Gastrocnemius medialis (tissue), 4 donors: ENCODE data around the gene CTIF. TPM values are rescaled to one million over a fixed set of nuclear protein-coding genes. Genes with fewer than 3 reads are reported as not detected.

ENCODE experiments used
- ATAC-seq, 2 donors: fragments of 150-250 bp; one replicate each; pipeline ENCODE4 v1.9.1; 2016
- DNase-seq, 2 donors: peaks; one replicate each; pipeline ENCODE4 v3.0.0-alpha.2; 2019
- H3K27ac ChIP-seq, 4 donors: fragments of 200-600 bp; sonication (generic); 1 replicate in 1 of 4; 2 replicates in 3 of 4; pipeline ENCODE4 v1.5.1; 2016 to 2018; ENCODE audit warnings: mild to moderate bottlenecking in 2 of 4, moderate library complexity in 1 of 4
- H3K27me3 ChIP-seq, 3 donors: fragments of 200-600 bp; sonication (generic) in 2 of 3; 1 replicate in 1 of 3; 2 replicates in 2 of 3; pipeline versions ENCODE4 v1.5.1 to v1.6.0; 2016 to 2019; ENCODE audit warnings: mild to moderate bottlenecking in 1 of 3, moderate library complexity in 1 of 3
- H3K36me3 ChIP-seq, 2 donors: fragments of 200-600 bp; sonication (generic) in 1 of 2; one replicate each; pipeline ENCODE4 v1.5.1; 2017 to 2018
- H3K4me1 ChIP-seq, 2 donors: fragments of 200-600 bp; sonication (generic) in 1 of 2; one replicate each; pipeline ENCODE4 v1.5.1; 2016 to 2017; ENCODE audit warnings: mild to moderate bottlenecking in 2 of 2
- H3K4me3 ChIP-seq, 4 donors: fragments of 200-600 bp; sonication (generic) in 3 of 4; 1 replicate in 1 of 4; 2 replicates in 3 of 4; pipeline ENCODE4 v1.5.1; 2016 to 2019; ENCODE audit warnings: mild to moderate bottlenecking in 2 of 4
- H3K9me3 ChIP-seq, 3 donors: fragments of 200-600 bp; sonication (generic) in 2 of 3; 1 replicate in 1 of 3; 2 replicates in 2 of 3; pipeline ENCODE4 v1.5.1; 2016 to 2019
- CTCF ChIP-seq, 5 experiments: fragments of 450-650 bp in 3 of 5; fragments of 200-600 bp in 2 of 5; sonication (generic) in 2 of 5; IDR thresholded peaks in 4 of 5; conservative IDR thresholded peaks in 1 of 5; 1 replicate in 4 of 5; 2 replicates in 1 of 5; pipeline ENCODE4 v1.5.1; 2016 to 2019; ENCODE audit warnings: antibody characterized with exemption in 5 of 5, mild to moderate bottlenecking in 3 of 5, moderate library complexity in 3 of 5
- POLR2A ChIP-seq, 2 donors: fragments of 450-650 bp; IDR thresholded peaks; one replicate each; pipeline ENCODE4 v1.6.1; 2017; ENCODE audit warnings: antibody characterized with exemption in 2 of 2, mild to moderate bottlenecking in 2 of 2, moderate library complexity in 2 of 2
- in situ Hi-C, 4 donors: fragments of 200-750 bp; cut with MboI; loops; one replicate each; pipeline versions ENCODE4 v1.15.0 to v1.8.0; 2017; ENCODE audit warnings: low sequenced_read_pairs in 4 of 4
- intact Hi-C: fragments of 100-400 bp; cut with DNase I; formaldehyde crosslinking; loops from one replicate; pipeline ENCODE4 v1.15.1; 2023; ENCODE audit warnings: low total_unique reads
- total RNA-seq, 4 donors: library from RNA; depleted of rRNA; stranded (reverse); fragments of >200 nt; gene quantifications; one replicate each; pipeline versions ENCODE4 v1.1.0 to v1.2.3, GENCODE V29; 2016

Gene CTIF
- total RNA-seq, 4 donors from 2014 or later, result 20.2 to 35.4 (median 23.1) TPM

DNA sequence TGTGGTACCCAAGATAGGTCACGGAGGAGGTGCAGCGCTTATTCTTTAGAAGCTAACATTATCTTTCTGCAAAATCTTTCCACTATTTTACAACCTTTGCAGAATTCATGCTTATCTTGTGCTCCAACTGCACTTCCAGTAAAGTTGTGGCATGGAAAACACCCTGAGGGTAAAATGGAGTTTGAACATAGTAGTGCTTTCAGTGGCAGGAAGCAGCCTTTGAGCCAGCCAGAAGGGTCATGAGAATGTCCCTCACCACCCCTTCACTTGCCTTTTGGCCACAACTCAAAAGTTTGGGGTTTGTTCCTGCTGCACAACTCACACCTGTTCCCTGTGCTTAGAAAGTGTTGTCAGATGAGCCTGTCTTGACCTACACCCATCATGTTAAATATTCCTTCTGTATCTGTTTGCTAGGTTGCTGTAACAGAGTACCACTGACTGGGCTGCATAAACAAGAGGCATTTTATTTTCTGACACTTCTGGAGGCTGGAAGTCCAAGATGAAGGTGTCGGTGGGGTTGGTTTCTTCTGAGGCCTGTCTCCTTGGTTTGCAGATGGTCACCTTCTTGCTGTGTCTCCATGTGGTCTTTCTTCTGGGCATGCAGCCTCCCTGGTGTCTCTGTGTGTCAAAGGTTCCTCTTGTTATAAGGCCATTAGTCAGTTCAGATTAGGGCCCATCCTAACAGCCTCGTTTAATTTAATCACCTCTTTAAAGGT, 217.8 kb downstream of the CTIF start:
- in situ Hi-C loops, result no loop called here
- TF ChIP-seq CTCF (IDR thresholded peaks at IDR 0.05 in 4 of 5, conservative IDR thresholded peaks at IDR 0.05 in 1 of 5), result no peak
- no peak for TF ChIP-seq POLR2A (IDR thresholded peaks at IDR 0.05)

GRCh38 chr18:48757367-48757766, 218.5 kb downstream of the CTIF start:
- intact Hi-C loops (no loop called here), in situ Hi-C loops (no loop called here)
- DNase-seq, result no peak
- no peaks in the 10 kb centered on the region for H3K9me3 ChIP-seq
- H3K36me3 ChIP-seq, result peaks cover 0 to 18% of the 10 kb centered on the region in 2 donors
- H3K27me3 ChIP-seq, result no peaks in the 10 kb centered on the region
- H3K27ac ChIP-seq, result no peak overlapping the region
- TF ChIP-seq POLR2A (IDR thresholded peaks at IDR 0.05), result no peak
- no peak for TF ChIP-seq CTCF (IDR thresholded peaks at IDR 0.05 in 4 of 5, conservative IDR thresholded peaks at IDR 0.05 in 1 of 5)
- no peak overlapping the region for H3K4me3 ChIP-seq
- ATAC-seq, result no peak
- H3K4me1 ChIP-seq, result peaks cover 11 to 14% of the 10 kb centered on the region in 2 donors

More for the DNA sequence above, 217.8 kb downstream of the CTIF start:
- intact Hi-C loops, result no loop called here
- Histone ChIP-seq H3K4me3 (no peak overlapping the region), H3K27me3 (no peaks in the 10 kb centered on the region), H3K36me3 (peaks cover 0 to 18% of the 10 kb centered on the region in 2 donors), H3K4me1 (peaks cover 9 to 12% of the 10 kb centered on the region in 2 donors), H3K9me3 (no peaks in the 10 kb centered on the region), H3K27ac (no peak overlapping the region)
- no peak for ATAC-seq
- DNase-seq, result no peak

DNA sequence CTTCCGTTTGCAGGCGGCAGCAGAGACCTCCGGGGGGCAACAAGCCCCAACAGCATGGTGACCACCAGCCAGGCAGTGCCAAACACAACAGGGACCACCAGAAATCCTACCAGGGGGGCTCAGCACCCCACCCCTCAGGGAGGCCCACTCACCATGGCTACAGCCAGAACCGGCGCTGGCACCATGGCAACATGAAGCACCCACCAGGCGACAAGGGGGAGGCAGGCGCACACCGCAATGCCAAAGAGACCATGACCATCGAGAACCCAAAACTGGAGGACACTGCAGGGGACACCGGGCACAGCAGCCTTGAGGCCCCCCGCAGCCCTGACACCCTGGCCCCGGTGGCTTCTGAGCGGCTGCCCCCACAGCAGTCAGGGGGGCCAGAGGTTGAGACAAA, 219.1 kb downstream of the CTIF start:
- in situ Hi-C loops (no loop called here), intact Hi-C loops (no loop called here)
- Histone ChIP-seq H3K9me3 (no peaks in the 10 kb centered on the region), H3K27ac (no peak overlapping the region), H3K36me3 (peaks cover 0 to 18% of the 10 kb centered on the region in 2 donors), H3K4me1 (peaks cover 15 to 19% of the 10 kb centered on the region in 2 donors), H3K4me3 (no peak overlapping the region), H3K27me3 (no peaks in the 10 kb centered on the region)
- ATAC-seq (no peak), DNase-seq (no peak)
- TF ChIP-seq CTCF (IDR thresholded peaks at IDR 0.05 in 4 of 5, conservative IDR thresholded peaks at IDR 0.05 in 1 of 5), result no peak
- TF ChIP-seq POLR2A (IDR thresholded peaks at IDR 0.05), result no peak

GRCh38 chr18:48761582-48761981, 222.8 kb downstream of the CTIF start:
- intact Hi-C loops, result loop anchor here (5.0 to 10.0 kb wide), 3 partner anchors 67 to 217 kb away; no protein-coding TSS in a partner anchor
- Histone ChIP-seq H3K9me3 (no peaks in the 10 kb centered on the region), H3K27ac (peak overlapping the region; percentile 77 to 91 (median 85)), H3K36me3 (peaks cover 0 to 18% of the 10 kb centered on the region in 2 donors), H3K4me3 (no peak overlapping the region), H3K27me3 (no peaks in the 10 kb centered on the region), H3K4me1 (peaks cover 23 to 37% of the 10 kb centered on the region in 2 donors)
- DNase-seq, result no peak
- in situ Hi-C loops, result no loop called here
- ATAC-seq, result no peak
- no peak for TF ChIP-seq CTCF (IDR thresholded peaks at IDR 0.05 in 4 of 5, conservative IDR thresholded peaks at IDR 0.05 in 1 of 5)
- no peak for TF ChIP-seq POLR2A (IDR thresholded peaks at IDR 0.05)
